GM12864 (cell line): Measurements from ENCODE around the gene SUGP2.

ENCODE experiments used
- DNase-seq: peaks from one replicate; pipeline ENCODE4 v3.0.0-alpha.2; 2011; ENCODE audit warnings: low read depth
- H3K4me3 ChIP-seq: 2 replicates; pipeline ENCODE4 v1.5.1; 2011; ENCODE audit warnings: mild to moderate bottlenecking, low read depth, low read length, control low read depth
- TF ChIP-seq, protein P1 (sequence below): IDR thresholded peaks from 2 replicates; pipeline ENCODE4 v1.5.1; 2011; ENCODE audit warnings: low read depth, mild to moderate bottlenecking, moderate library complexity, low read length, control low read depth, inconsistent platforms; ENCODE audit errors: missing control alignments

The SUGP2 gene

DNA sequence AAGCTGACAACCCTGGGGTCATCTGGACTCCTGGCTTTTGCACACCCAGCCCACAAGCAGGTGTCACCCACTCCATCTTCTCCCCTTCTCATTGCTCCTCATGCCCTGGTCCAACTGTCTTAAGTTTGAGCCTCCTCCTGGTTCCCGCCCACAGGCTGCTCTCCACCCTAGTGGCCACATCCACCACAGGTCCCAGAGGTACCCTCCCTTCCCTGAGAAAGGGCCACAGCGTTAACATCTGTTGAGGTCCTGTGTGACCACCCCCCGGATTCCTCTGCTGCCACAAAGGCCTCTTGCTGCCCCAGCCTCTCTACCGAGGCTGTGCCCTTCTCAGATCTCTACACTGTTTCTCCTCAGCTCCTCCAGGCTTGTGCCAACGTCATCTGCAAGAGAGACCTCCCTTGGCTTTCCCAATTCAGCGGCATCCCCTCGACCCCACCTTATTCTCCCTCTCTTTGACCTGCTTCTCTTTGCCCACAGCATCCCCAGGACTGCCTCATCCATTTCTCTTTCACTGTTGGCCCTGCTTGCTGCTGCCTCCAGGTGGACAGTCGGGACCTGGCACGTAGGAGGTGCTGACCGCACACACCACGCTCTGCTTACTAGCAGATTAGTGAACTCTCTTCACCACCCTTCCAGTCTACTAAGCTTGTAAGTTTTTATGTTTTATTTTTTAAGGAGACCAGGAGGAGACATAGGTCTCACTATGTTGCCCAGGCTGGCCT, 33.3 kb downstream of the SUGP2 start:
- no peak for DNase-seq
- no peak overlapping the region for H3K4me3 ChIP-seq
- TF ChIP-seq, protein P1, sequence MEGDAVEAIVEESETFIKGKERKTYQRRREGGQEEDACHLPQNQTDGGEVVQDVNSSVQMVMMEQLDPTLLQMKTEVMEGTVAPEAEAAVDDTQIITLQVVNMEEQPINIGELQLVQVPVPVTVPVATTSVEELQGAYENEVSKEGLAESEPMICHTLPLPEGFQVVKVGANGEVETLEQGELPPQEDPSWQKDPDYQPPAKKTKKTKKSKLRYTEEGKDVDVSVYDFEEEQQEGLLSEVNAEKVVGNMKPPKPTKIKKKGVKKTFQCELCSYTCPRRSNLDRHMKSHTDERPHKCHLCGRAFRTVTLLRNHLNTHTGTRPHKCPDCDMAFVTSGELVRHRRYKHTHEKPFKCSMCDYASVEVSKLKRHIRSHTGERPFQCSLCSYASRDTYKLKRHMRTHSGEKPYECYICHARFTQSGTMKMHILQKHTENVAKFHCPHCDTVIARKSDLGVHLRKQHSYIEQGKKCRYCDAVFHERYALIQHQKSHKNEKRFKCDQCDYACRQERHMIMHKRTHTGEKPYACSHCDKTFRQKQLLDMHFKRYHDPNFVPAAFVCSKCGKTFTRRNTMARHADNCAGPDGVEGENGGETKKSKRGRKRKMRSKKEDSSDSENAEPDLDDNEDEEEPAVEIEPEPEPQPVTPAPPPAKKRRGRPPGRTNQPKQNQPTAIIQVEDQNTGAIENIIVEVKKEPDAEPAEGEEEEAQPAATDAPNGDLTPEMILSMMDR, result peak; percentile 3

DNA sequence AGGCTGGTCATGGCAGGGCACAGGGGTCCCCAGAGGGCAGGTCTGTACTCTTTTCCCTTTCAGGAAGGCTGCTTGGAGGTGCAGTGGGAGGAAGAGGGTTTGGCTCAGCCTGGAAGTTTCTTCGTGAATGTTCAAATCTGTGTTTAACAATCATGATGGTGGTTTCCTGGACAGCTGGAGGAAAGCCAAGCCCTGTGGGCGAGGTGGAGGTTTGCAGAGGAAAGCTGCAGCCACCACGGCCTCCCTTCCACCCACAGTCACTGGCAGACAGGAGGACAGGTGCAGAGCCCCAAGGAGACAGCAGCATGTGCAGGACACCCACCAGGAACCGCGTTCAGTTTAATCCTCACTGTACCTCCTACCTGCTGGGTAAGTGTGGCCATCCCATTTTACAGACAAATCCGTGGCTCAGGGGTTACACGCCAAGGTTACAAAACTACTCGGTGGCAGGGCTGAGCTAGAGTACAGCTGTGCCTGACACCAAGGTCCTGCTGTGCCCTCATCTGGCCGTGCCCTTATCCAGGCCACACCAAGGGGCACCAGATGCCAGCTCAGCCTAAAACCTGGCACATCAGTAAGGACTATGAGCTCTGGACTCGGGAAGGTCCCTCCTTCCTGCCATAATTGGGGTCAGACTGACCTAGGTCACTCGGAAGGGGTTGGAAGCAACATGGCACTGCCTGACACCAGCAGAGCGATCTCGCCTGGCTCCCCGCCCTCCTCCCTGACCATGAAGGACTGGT, 34.1 kb downstream of the SUGP2 start:
- DNase-seq, result no peak
- TF ChIP-seq, protein P1, result no peak
- H3K4me3 ChIP-seq, result no peak overlapping the region

DNA sequence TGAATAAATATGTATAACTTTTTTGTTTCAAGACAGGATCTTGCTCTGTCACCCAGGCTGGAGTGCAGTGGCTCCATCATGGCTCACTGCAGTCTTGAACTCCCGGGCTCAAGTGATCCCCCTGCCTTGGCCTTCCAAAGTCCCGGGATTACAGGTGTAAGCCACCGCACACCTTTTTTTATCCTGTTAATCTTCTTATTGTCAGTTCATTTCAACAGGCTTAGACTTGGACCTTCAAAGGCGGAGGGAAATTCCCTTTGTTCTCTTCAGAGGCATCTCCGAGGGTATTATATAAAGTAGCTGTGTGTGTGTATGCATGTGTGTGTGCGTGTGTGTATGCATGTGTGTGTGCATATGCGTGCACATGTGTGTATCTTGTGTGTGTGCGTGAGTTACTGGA, 35.0 kb downstream of the SUGP2 start:
- TF ChIP-seq, protein P1, result no peak
- H3K4me3 ChIP-seq, result no peak overlapping the region
- no peak for DNase-seq

DNA sequence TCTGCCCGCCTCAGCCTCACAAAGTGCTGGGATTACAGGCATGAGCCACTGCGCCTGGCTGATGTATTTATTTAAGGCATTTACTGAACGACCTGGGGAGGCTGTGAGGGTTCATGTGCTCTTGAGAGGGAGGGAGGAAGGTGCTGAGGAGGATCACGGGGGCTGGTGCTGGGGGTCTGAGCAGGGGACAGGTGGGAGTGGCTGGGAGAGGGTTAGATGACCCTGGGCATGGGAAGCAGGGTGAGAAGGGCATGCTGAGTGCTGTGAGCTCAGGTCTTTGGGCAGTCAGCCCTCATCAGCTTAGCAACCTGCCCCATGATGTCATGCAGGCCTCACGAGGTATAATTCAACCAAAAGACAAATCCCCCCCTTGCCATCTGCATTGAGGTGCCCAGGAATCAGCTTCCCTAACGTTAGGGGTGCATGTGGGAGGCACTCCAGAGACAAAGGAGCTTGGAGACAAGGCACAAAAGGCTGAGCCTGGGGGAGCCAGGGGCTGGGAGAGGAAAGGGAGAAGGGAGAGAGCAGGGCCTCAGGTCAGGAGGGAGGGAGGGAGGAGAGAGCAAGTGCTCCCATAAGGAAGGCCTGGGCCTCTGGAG, 36.4 kb downstream of the SUGP2 start:
- DNase-seq, result no peak
- H3K4me3 ChIP-seq, result no peak overlapping the region
- TF ChIP-seq, protein P1, result no peak

DNA sequence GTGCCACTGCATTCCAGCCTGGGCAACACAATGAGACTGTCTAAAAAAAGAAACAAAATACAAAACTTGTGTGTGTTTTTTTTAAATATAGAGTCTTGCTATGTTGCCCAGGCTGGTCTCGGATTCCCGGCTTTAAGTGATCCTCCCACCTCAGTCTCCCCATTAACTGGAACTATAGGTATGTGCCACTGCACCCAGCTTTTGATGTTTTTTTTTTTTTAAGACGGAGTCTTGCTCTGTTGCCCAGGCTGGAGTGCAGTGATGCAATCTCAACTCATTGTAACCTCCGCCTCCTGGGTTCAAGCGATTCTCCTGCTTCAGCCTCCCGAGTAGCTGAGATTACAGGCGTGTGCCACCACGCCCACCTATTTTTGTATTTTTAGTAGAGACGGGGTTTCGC, 37.0 kb downstream of the SUGP2 start:
- TF ChIP-seq, protein P1, result no peak
- no peak for DNase-seq
- no peak overlapping the region for H3K4me3 ChIP-seq

DNA sequence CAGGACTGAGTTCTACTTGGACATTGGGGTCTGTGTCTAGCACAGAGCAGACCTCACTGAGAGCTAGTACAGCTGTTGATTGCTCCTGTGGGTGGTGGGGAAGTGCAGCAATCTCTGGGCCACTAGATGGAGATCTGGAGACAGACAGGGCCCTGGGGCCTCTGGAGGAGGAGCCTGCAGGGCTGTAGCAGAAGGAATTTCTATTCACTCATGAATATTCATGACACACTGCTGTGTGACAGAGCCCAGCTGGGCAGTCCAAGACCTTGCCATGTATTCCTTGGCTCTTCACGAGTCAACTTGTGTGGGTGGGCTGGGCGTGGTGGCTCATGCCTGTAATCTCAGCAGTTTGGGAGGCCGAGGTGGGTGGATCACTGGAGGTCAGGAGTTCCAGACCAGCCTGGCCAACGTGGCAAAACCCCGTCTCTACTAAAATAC, 37.5 kb downstream of the SUGP2 start:
- no peak for DNase-seq
- H3K4me3 ChIP-seq, result no peak overlapping the region
- TF ChIP-seq, protein P1, result peak; percentile 51
